H1 (cell line): ENCODE results near the gene FGB.

ENCODE experiments used
- CBX8 ChIP-seq: fragments of 300-800, 300-1000 bp; sonication (generic); IDR thresholded peaks from 2 replicates; pipeline ENCODE4 v1.7.1; 2016; ENCODE audit warnings: low read depth, low read length, borderline replicate concordance
- EZH2 ChIP-seq: fragments of 200-600 bp; sonication (generic); IDR thresholded peaks from 2 replicates; pipeline ENCODE4 v1.7.1; 2012; ENCODE audit warnings: low read depth, mild to moderate bottlenecking, moderate library complexity, low read length, inconsistent platforms; ENCODE audit not compliant: severe bottlenecking
- GTF2F1 ChIP-seq: IDR thresholded peaks from 2 replicates; pipeline ENCODE4 v1.6.1; 2012; ENCODE audit warnings: low read depth, low read length, improper control_type of control experiment, borderline replicate concordance
- HDAC2 ChIP-seq, 2 experiments: fragments of 300-600 bp in 1 of 2; sonication (generic) in 1 of 2; IDR thresholded peaks; 2 replicates each; pipeline ENCODE4 v1.6.1; 2011 to 2012; ENCODE audit warnings: low read depth in 2 of 2, low read length in 2 of 2, mild to moderate bottlenecking in 2 of 2, moderate library complexity in 2 of 2, borderline replicate concordance in 1 of 2, inconsistent platforms in 1 of 2
- JUND ChIP-seq: IDR thresholded peaks from 2 replicates; pipeline ENCODE4 v1.6.1; 2011; ENCODE audit warnings: mild to moderate bottlenecking, improper control_type of control experiment, low read length
- KDM1A ChIP-seq: fragments of 200-600, 300-600 bp; sonication (generic); IDR thresholded peaks from 2 replicates; pipeline ENCODE4 v1.7.1; 2016; ENCODE audit warnings: mild to moderate bottlenecking, low read length, borderline replicate concordance
- POLR2A ChIP-seq, 2 experiments: IDR thresholded peaks; 1 replicate in 1 of 2; 2 replicates in 1 of 2; pipeline ENCODE4 v1.6.1; 2011; ENCODE audit warnings: low read depth in 2 of 2, low read length in 2 of 2, mild to moderate bottlenecking in 2 of 2; ENCODE audit errors: control extremely low read depth in 1 of 2
- POLR2AphosphoS5 ChIP-seq: IDR thresholded peaks from 2 replicates; pipeline ENCODE4 v1.6.1; 2011; ENCODE audit warnings: low read depth, low read length
- RAD21 ChIP-seq, 2 experiments: IDR thresholded peaks in 1 of 2; conservative IDR thresholded peaks in 1 of 2; 2 replicates each; pipeline ENCODE4 v1.6.1; 2011; ENCODE audit warnings: low read depth in 2 of 2, low read length in 2 of 2, improper control_type of control experiment in 1 of 2, inconsistent platforms in 1 of 2, mild to moderate bottlenecking in 1 of 2, moderate library complexity in 1 of 2
- RFX5 ChIP-seq: IDR thresholded peaks from 2 replicates; pipeline ENCODE4 v1.6.1; 2011; ENCODE audit warnings: low read depth, low read length, improper control_type of control experiment, borderline replicate concordance
- SIN3A ChIP-seq, 2 experiments: IDR thresholded peaks in 1 of 2; conservative IDR thresholded peaks in 1 of 2; 2 replicates each; pipeline ENCODE4 v1.6.1; 2011 to 2012; ENCODE audit warnings: low read length in 2 of 2, improper control_type of control experiment in 1 of 2, low read depth in 1 of 2, mild to moderate bottlenecking in 1 of 2
- TF ChIP-seq, protein P1 (sequence below), 3 experiments: IDR thresholded peaks; 1 replicate in 2 of 3; 2 replicates in 1 of 3; pipeline versions ENCODE4 v1.5.1 to v1.6.1; 2011; ENCODE audit warnings: low read length in 3 of 3, mild to moderate bottlenecking in 3 of 3, inconsistent platforms in 2 of 3, low read depth in 1 of 3, moderate library complexity in 1 of 3; ENCODE audit not compliant: insufficient read depth in 1 of 3; ENCODE audit errors: control extremely low read depth in 1 of 3
- TF ChIP-seq, protein P2 (sequence below): IDR thresholded peaks from 2 replicates; pipeline ENCODE4 v1.6.1; 2011; ENCODE audit warnings: low read length, improper control_type of control experiment
- TF ChIP-seq, protein P3 (sequence below): IDR thresholded peaks from 2 replicates; pipeline ENCODE4 v1.6.1; 2012; ENCODE audit warnings: inconsistent platforms

DNA sequence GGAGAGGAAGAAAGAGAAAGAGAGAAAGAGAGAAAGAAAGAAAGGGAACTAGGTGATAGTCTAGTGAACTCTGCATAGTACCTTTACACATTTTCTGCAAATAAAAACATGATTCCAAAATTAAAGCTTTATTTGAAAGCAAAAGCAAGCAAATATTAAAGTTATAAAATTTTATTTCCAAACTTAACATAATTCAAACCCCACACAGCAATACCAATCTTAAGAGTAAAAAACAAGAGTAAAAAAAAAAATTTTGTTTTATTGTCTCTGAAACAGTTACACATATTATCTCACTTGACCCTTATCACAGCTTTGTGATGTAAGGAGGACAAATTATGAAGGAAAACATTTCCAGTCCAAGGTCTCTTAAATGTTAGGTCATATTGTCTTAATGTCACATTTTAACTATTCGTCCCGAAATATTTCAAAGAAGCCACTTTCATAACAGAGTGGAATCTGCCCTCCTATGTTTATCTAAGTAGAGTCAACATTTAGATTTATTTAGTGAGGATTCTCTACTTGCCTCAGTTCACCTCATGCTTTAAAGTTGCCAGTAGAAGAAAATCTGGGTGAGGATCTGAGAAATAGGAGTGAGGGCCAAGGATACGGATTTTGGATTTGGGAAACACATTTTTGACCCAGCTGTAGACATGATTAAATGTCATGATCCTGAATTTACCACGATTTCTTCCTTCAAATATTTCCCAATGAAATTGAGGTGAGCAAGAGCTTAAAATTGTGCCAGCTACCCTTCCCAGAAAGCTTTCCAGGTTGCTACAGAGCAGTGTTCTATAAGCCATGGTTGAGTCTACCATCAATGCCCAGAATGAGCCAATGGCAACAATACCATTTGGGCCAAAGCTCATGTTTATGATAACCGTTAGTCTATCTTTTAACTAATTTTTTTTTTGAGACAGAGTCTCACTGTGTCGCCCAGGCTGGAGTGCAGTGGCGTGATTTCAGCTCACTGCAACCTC is 35.3 kb downstream of the FGB start:
- TF ChIP-seq, protein P1, sequence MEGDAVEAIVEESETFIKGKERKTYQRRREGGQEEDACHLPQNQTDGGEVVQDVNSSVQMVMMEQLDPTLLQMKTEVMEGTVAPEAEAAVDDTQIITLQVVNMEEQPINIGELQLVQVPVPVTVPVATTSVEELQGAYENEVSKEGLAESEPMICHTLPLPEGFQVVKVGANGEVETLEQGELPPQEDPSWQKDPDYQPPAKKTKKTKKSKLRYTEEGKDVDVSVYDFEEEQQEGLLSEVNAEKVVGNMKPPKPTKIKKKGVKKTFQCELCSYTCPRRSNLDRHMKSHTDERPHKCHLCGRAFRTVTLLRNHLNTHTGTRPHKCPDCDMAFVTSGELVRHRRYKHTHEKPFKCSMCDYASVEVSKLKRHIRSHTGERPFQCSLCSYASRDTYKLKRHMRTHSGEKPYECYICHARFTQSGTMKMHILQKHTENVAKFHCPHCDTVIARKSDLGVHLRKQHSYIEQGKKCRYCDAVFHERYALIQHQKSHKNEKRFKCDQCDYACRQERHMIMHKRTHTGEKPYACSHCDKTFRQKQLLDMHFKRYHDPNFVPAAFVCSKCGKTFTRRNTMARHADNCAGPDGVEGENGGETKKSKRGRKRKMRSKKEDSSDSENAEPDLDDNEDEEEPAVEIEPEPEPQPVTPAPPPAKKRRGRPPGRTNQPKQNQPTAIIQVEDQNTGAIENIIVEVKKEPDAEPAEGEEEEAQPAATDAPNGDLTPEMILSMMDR (IDR thresholded peaks at IDR 0.05; ENCODE audit: control extremely low read depth in 1 of 3, insufficient read depth in 1 of 3, low read depth in 1 of 3, low read length in 3 of 3) = no peak
- TF ChIP-seq POLR2AphosphoS5 (no peak), HDAC2 (IDR thresholded peaks at IDR 0.05; ENCODE audit: borderline replicate concordance in 1 of 2, low read depth in 2 of 2, low read length in 2 of 2) (no peak), RAD21 (IDR thresholded peaks at IDR 0.05 in 1 of 2, conservative IDR thresholded peaks at IDR 0.05 in 1 of 2; ENCODE audit: low read depth in 2 of 2, low read length in 2 of 2) (no peak), JUND (no peak), RFX5 (no peak), POLR2A (IDR thresholded peaks at IDR 0.05; ENCODE audit: control extremely low read depth in 1 of 2, low read depth in 2 of 2, low read length in 2 of 2) (no peak), KDM1A (no peak), GTF2F1 (no peak), CBX8 (no peak), SIN3A (conservative IDR thresholded peaks at IDR 0.05 in 1 of 2, IDR thresholded peaks at IDR 0.05 in 1 of 2; ENCODE audit: low read depth in 1 of 2, low read length in 2 of 2) (no peak), EZH2 (no peak)
- TF ChIP-seq, protein P2, sequence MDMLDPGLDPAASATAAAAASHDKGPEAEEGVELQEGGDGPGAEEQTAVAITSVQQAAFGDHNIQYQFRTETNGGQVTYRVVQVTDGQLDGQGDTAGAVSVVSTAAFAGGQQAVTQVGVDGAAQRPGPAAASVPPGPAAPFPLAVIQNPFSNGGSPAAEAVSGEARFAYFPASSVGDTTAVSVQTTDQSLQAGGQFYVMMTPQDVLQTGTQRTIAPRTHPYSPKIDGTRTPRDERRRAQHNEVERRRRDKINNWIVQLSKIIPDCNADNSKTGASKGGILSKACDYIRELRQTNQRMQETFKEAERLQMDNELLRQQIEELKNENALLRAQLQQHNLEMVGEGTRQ = no peak
- TF ChIP-seq, protein P3, sequence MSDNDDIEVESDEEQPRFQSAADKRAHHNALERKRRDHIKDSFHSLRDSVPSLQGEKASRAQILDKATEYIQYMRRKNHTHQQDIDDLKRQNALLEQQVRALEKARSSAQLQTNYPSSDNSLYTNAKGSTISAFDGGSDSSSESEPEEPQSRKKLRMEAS = no peak
